Heart right ventricle (tissue), 16 donors: ENCODE results near the gene MGAT5. TPM values are rescaled to one million over a fixed set of nuclear protein-coding genes. Genes with fewer than 3 reads are reported as not detected.

Experiments used
- ATAC-seq, 8 donors: fragments of 200-7000 bp; cut with Tn5 transposase; one replicate each; pipeline ENCODE4 v1.9.1; 2020; ENCODE audit warnings: mild to moderate bottlenecking in 8 of 8, moderate library complexity in 8 of 8, moderate number of reproducible peaks in 1 of 8
- DNase-seq, 2 donors: peaks; one replicate each; pipeline ENCODE4 v3.0.0-alpha.2; 2020
- H3K27ac ChIP-seq, 10 donors: fragments of 200-600 bp; sonication (generic) in 2 of 10; one replicate each; pipeline versions ENCODE4 v1.5.0 to v1.8.0; 2020 to 2022; ENCODE audit warnings: mild to moderate bottlenecking in 3 of 10
- H3K27me3 ChIP-seq, 7 donors: fragments of 200-600 bp; one replicate each; pipeline ENCODE4 v1.8.0; 2021 to 2022; ENCODE audit warnings: mild to moderate bottlenecking in 2 of 7
- H3K36me3 ChIP-seq, 9 donors: fragments of 200-600 bp; sonication (generic) in 1 of 9; one replicate each; pipeline versions ENCODE4 v1.5.0 to v1.8.0; 2020 to 2022; ENCODE audit warnings: mild to moderate bottlenecking in 2 of 9
- H3K4me1 ChIP-seq, 9 donors: fragments of 200-600 bp; sonication (generic) in 1 of 9; one replicate each; pipeline versions ENCODE4 v1.5.0 to v1.8.0; 2020 to 2022; ENCODE audit warnings: mild to moderate bottlenecking in 4 of 9
- H3K4me3 ChIP-seq, 10 donors: fragments of 200-600 bp; sonication (generic) in 2 of 10; one replicate each; pipeline versions ENCODE4 v1.5.0 to v1.8.0; 2020 to 2022; ENCODE audit warnings: mild to moderate bottlenecking in 7 of 10, moderate library complexity in 2 of 10
- H3K9me3 ChIP-seq, 11 donors: fragments of 200-600 bp in 10 of 11; sonication (generic) in 2 of 11; one replicate each; pipeline versions ENCODE4 v1.5.0 to v1.8.0; 2013 to 2022; ENCODE audit warnings: mild to moderate bottlenecking in 2 of 11, control low read depth in 1 of 11, moderate library complexity in 1 of 11
- CTCF ChIP-seq, 9 donors: fragments of 200-600 bp; sonication (generic) in 2 of 9; IDR thresholded peaks; one replicate each; pipeline versions ENCODE4 v1.5.0 to v1.8.0; 2021 to 2022; ENCODE audit warnings: antibody characterized with exemption in 9 of 9, mild to moderate bottlenecking in 5 of 9, moderate library complexity in 1 of 9
- WGBS, 2 donors: extraction: QIAGEN DNeasy Blood & Tissue Kit; methylation state at CpG; one replicate each; pipeline ENCODE4 v1.1.7; 2013; ENCODE audit warnings: inconsistent platforms in 1 of 2; 5-methylcytosine and 5-hydroxymethylcytosine counted together
- intact Hi-C, 10 donors: fragments of 100-400 bp; cut with DNase I; formaldehyde crosslinking; loops; one replicate each; pipeline versions ENCODE4 v1.11.1 to v1.14.2; 2022
- polyA plus RNA-seq, 2 donors: library from polyadenylated mRNA; stranded (reverse); fragments of 200-250 nt; gene quantifications; one replicate each; pipeline ENCODE4 v1.2.3, GENCODE V29; 2013
- total RNA-seq, 10 donors: library from RNA; stranded (reverse); fragmentation: NEBNext Ultra II Directional in 3 of 10; extraction: Animal tissue kit (Norgen Biotek cat#: 25700) in 3 of 10; gene quantifications; one replicate each; pipeline versions ENCODE4 v1.2.1 to v1.2.4, GENCODE V29; 2021 to 2023
- donor health status: Arrhythmogenic right ventricular cardiomyopathy.
- donor health status: ischemic (EF 13 %, LVEDD 7.1; RV severe dilation, severe dysfunction).
- donor health status: healthy with polysubstance abuse.
- donor health status: DM: no; HTN: yes; CAD: no.
- donor health status: DM: no; HTN: no; CAD: no.
- donor health status: ischemic (EF 25% LVEDD 6.9; RV normal size, moderate dysfunction).
- donor health status: ischemic (EF 25% LVEDD 5.7; RV mildly dilated, moderate dysfunction).
- donor health status: healthy.
- donor health status: DM: yes; HTN: yes; CAD: no.
- donor health status: Ischemic cardiomyopathy.
- donor health status: ischemic (EF 35%, LVEDD 5.7; RV mildly dilated, moderate dysfunction).
- donor health status: nonischemic (EF 11% LVEDD 7.7; RV severe dilation, severe dysfunction).
- donor health status: DM: yes; HTN: yes; CAD: no.
- donor health status: PGD.
- donor health status: ischemic (EF 29% LVEDD 5.4; RV normal size, mild dysfunction).
- donor health status: nonischemic (EF 23%, LVEDD 6.1; RV moderate dilation, normal function).

The MGAT5 gene
- total and polyA plus RNA-seq, 12 donors = 6.4 to 111 (median 92.2) TPM

- ATAC-seq (no peak), DNase-seq (no peak)
- Histone ChIP-seq H3K36me3 (peaks cover 0 to 62% (median 17%) of the 10 kb centered on the region in 9 donors), H3K27ac (no peak overlapping the region), H3K27me3 (no peaks in the 10 kb centered on the region), H3K4me3 (no peak overlapping the region), H3K4me1 (peaks cover 0 to 22% (median 3%) of the 10 kb centered on the region in 9 donors), H3K9me3 (no peaks in the 10 kb centered on the region)
- TF ChIP-seq CTCF (IDR thresholded peaks at IDR 0.05) = no peak
- intact Hi-C loops = loop anchor here in 4 of 10 donors (2.0 to 10.0 kb wide), 5 partner anchors 332 to 566 kb away; no protein-coding TSS in a partner anchor
- 40 to 89% methylated on average over 2 of the region's 2 CpGs for WGBS, 2 donors
These were observed 197.4 kb downstream of the MGAT5 start for GRCh38 chr2:134451347-134451630.

- 91 to 92% methylated on average over 9 of the region's 9 CpGs for WGBS, 2 donors
- intact Hi-C loops = loop anchor here in 4 of 10 donors (5.0 to 10.0 kb wide), 4 partner anchors 335 to 567 kb away; no protein-coding TSS in a partner anchor
- no peak overlapping the region for H3K27ac ChIP-seq
- no peaks in the 10 kb centered on the region for H3K9me3 ChIP-seq
- no peaks in the 10 kb centered on the region for H3K27me3 ChIP-seq
- TF ChIP-seq CTCF (IDR thresholded peaks at IDR 0.05) = no peak
- peaks cover 0 to 56% (median 17%) of the 10 kb centered on the region in 9 donors for H3K36me3 ChIP-seq
- ATAC-seq (no peak), DNase-seq (no peak)
- peaks cover 0 to 16% (median 0%) of the 10 kb centered on the region in 9 donors for H3K4me1 ChIP-seq
- H3K4me3 ChIP-seq = no peak overlapping the region
These were observed 198.3 kb downstream of the MGAT5 start for GRCh38 chr2:134452042-134452733.

- H3K9me3 ChIP-seq = no peaks in the 10 kb centered on the region
- intact Hi-C loops = loop anchor here in 4 of 10 donors (5.0 to 10.0 kb wide), 4 partner anchors 336 to 569 kb away; no protein-coding TSS in a partner anchor
- H3K36me3 ChIP-seq = peaks cover 0 to 44% (median 7%) of the 10 kb centered on the region in 9 donors
- no peak overlapping the region for H3K4me3 ChIP-seq
- peaks cover 0 to 16% (median 0%) of the 10 kb centered on the region in 9 donors for H3K4me1 ChIP-seq
- TF ChIP-seq CTCF (IDR thresholded peaks at IDR 0.05) = no peak
- 77 to 87% methylated on average over 4 of the region's 4 CpGs for WGBS, 2 donors
- H3K27me3 ChIP-seq = no peaks in the 10 kb centered on the region
- no peak overlapping the region for H3K27ac ChIP-seq
- DNase-seq (no peak), ATAC-seq (no peak)
These were observed 199.6 kb downstream of the MGAT5 start for GRCh38 chr2:134453476-134453875.

GRCh38 chr2:134453973-134454372, 200.1 kb downstream of the MGAT5 start:
- TF ChIP-seq CTCF (IDR thresholded peaks at IDR 0.05) = no peak
- no peak for DNase-seq
- H3K27me3 ChIP-seq = no peaks in the 10 kb centered on the region
- H3K9me3 ChIP-seq = no peaks in the 10 kb centered on the region
- no peak overlapping the region for H3K4me3 ChIP-seq
- intact Hi-C loops = loop anchor here in 4 of 10 donors (5.0 to 10.0 kb wide), 4 partner anchors 337 to 569 kb away; no protein-coding TSS in a partner anchor
- H3K4me1 ChIP-seq = peaks cover 0 to 16% (median 0%) of the 10 kb centered on the region in 9 donors
- peak in 1 of 8 donors; percentile 18 for ATAC-seq
- 73 to 76% methylated on average over 10 of the region's 10 CpGs for WGBS, 2 donors
- no peak overlapping the region for H3K27ac ChIP-seq
- peaks cover 0 to 39% (median 2%) of the 10 kb centered on the region in 9 donors for H3K36me3 ChIP-seq
